Measurements from ENCODE around the gene CNTNAP2.

GRCh38 chr7:147069771-147070170, 953.2 kb downstream of the CNTNAP2 start:
- no peak for TF ChIP-seq POLR2A (IDR thresholded peaks at IDR 0.05)
- no peak for TF ChIP-seq CTCF (IDR thresholded peaks at IDR 0.05)
